HepG2 (cell line): ENCODE data around the gene LEAP2.

Experiments
- ELF1 ChIP-seq: sonication (generic); formaldehyde crosslinking; IDR thresholded peaks from 2 replicates; pipeline ENCODE4 v1.4.0; 2020; ENCODE audit warnings: missing genetic modification reagents
- ZFX ChIP-seq: sonication (generic); formaldehyde crosslinking; IDR thresholded peaks from 2 replicates; pipeline ENCODE4 v1.4.0; 2020; ENCODE audit warnings: mild to moderate bottlenecking, low read depth, missing genetic modification reagents, moderate library complexity

- TF ChIP-seq ZFX (CRISPR knock-in tag) (no peak), ELF1 (no peak)
Measured at GRCh38 chr5:132909702-132910101, 36.2 kb downstream of the LEAP2 start.
